Stomach (tissue), 9 donors: ENCODE measurements around the gene ELAVL1. TPM values are rescaled to one million over a fixed set of nuclear protein-coding genes. Genes with fewer than 3 reads are reported as not detected.
A peak's percentile ranks its signal among the peaks of the same experiment; 100 is the strongest.

Experiments used
- DNase-seq, 2 donors: peaks; one replicate each; pipeline versions ENCODE4 v3.0.0 to v3.0.0-alpha.2; 2013 to 2019
- H3K27ac ChIP-seq, 5 donors: fragments of 200-600 bp in 4 of 5; sonication (generic) in 4 of 5; one replicate each; pipeline ENCODE4 v1.5.1; 2013 to 2019; ENCODE audit warnings: mild to moderate bottlenecking in 1 of 5, moderate library complexity in 1 of 5
- H3K27me3 ChIP-seq, 3 donors: fragments of 200-600 bp; sonication (generic); one replicate each; pipeline ENCODE4 v1.5.1; 2017 to 2019; ENCODE audit warnings: mixed run types in 1 of 3
- H3K36me3 ChIP-seq, 4 donors: fragments of 200-600 bp; sonication (generic); 1 replicate in 3 of 4; 2 replicates in 1 of 4; pipeline ENCODE4 v1.5.1; 2016 to 2019
- H3K4me1 ChIP-seq, 4 donors: fragments of 200-600 bp; sonication (generic); one replicate each; pipeline ENCODE4 v1.5.1; 2016 to 2019
- H3K4me3 ChIP-seq, 4 donors: fragments of 200-600 bp; sonication (generic) in 3 of 4; one replicate each; pipeline ENCODE4 v1.5.1; 2016 to 2019; ENCODE audit warnings: mild to moderate bottlenecking in 1 of 4
- H3K9me3 ChIP-seq, 4 donors: fragments of 200-600 bp; sonication (generic); one replicate each; pipeline ENCODE4 v1.5.1; 2016 to 2019
- CTCF ChIP-seq, 7 experiments: fragments of 450-650 bp in 4 of 7; fragments of 200-600 bp in 3 of 7; sonication (generic) in 3 of 7; IDR thresholded peaks; one replicate each; pipeline ENCODE4 v1.5.1; 2016 to 2019; ENCODE audit warnings: antibody characterized with exemption in 7 of 7, control low read depth in 2 of 7, mild to moderate bottlenecking in 1 of 7
- EP300 ChIP-seq: sonication (generic); formaldehyde crosslinking; IDR thresholded peaks from one replicate; pipeline ENCODE4 v1.6.1; 2017; ENCODE audit warnings: antibody characterized with exemption
- POLR2A ChIP-seq, 4 donors: fragments of 450-650 bp; IDR thresholded peaks; one replicate each; pipeline ENCODE4 v1.6.1; 2016; ENCODE audit warnings: antibody characterized with exemption in 4 of 4, control low read depth in 2 of 4, mild to moderate bottlenecking in 1 of 4, moderate library complexity in 1 of 4
- POLR2AphosphoS5 ChIP-seq, 3 donors: sonication (generic); formaldehyde crosslinking; IDR thresholded peaks; one replicate each; pipeline ENCODE4 v1.6.1; 2016; ENCODE audit warnings: antibody characterized with exemption in 3 of 3
- WGBS, 5 donors: extraction: QIAGEN DNeasy Blood & Tissue Kit in 3 of 5; methylation state at CpG; one replicate each; pipeline versions ENCODE4 v1.1.5 to v1.1.7; 2013 to 2018; 5-methylcytosine and 5-hydroxymethylcytosine counted together
- intact Hi-C: fragments of 100-400 bp; cut with DNase I; formaldehyde crosslinking; loops from one replicate; pipeline ENCODE4 v1.15.1; 2023; ENCODE audit warnings: low total_unique reads
- polyA plus RNA-seq, 3 donors: library from polyadenylated mRNA; stranded (reverse); fragments of 200-250 nt; gene quantifications; one replicate each; pipeline ENCODE4 v1.2.3, GENCODE V29; 2013
- total RNA-seq, 5 donors: library from RNA; depleted of rRNA; stranded (reverse); fragments of >200 nt; gene quantifications; one replicate each; pipeline versions ENCODE4 v1.1.0 to v1.2.3, GENCODE V29; 2014 to 2016
- donor health status: healthy with polysubstance abuse.
- donor health status: Bipolar disorder and iron deficiency.
- donor health status: healthy.

ELAVL1 gene
- total and polyA plus RNA-seq, 8 donors, result 11.2 to 50.2 (median 19.3) TPM

- Histone ChIP-seq H3K36me3 (peaks cover 17 to 33% (median 27%) of the 10 kb centered on the region in 4 donors), H3K4me1 (peaks cover 11 to 66% (median 37%) of the 10 kb centered on the region in 4 donors), H3K27ac (no peak overlapping the region), H3K27me3 (no peaks in the 10 kb centered on the region), H3K4me3 (no peak overlapping the region), H3K9me3 (no peaks in the 10 kb centered on the region)
- DNase-seq, result no peak
- TF ChIP-seq POLR2A (IDR thresholded peaks at IDR 0.05) (no peak), POLR2AphosphoS5 (IDR thresholded peaks at IDR 0.05) (no peak), CTCF (IDR thresholded peaks at IDR 0.05) (no peak)
- intact Hi-C loops, result loop anchor here (5.0 kb wide), 1 partner anchor 48 kb away; no protein-coding TSS in a partner anchor
- WGBS, 5 donors, result 78 to 82% (median 81%) methylated on average over 9 of the region's 9 CpGs
Measured at GRCh38 chr19:7994928-7995809, 10.3 kb downstream of the ELAVL1 start.

GRCh38 chr19:7994114-7994513, 11.3 kb downstream of the ELAVL1 start:
- no peaks in the 10 kb centered on the region for H3K9me3 ChIP-seq
- no peak for DNase-seq
- intact Hi-C loops, result no loop called here
- WGBS, 5 donors, result 79 to 88% (median 83%) methylated on average over 6 of the region's 6 CpGs
- no peak overlapping the region for H3K27ac ChIP-seq
- H3K4me1 ChIP-seq, result peaks cover 11 to 59% (median 32%) of the 10 kb centered on the region in 4 donors
- H3K4me3 ChIP-seq, result no peak overlapping the region
- peaks cover 26 to 36% (median 29%) of the 10 kb centered on the region in 4 donors for H3K36me3 ChIP-seq
- H3K27me3 ChIP-seq, result no peaks in the 10 kb centered on the region
- no peak for TF ChIP-seq CTCF (IDR thresholded peaks at IDR 0.05)
- TF ChIP-seq EP300, result no peak

- WGBS, 5 donors, result 79 to 89% (median 85%) methylated on average over 11 of the region's 11 CpGs
- H3K4me1 ChIP-seq, result peaks cover 11 to 55% (median 35%) of the 10 kb centered on the region in 4 donors
- no peak overlapping the region for H3K27ac ChIP-seq
- TF ChIP-seq POLR2A (IDR thresholded peaks at IDR 0.05) (no peak), CTCF (IDR thresholded peaks at IDR 0.05) (no peak), EP300 (no peak), POLR2AphosphoS5 (IDR thresholded peaks at IDR 0.05) (no peak)
- DNase-seq, result no peak
- H3K27me3 ChIP-seq, result no peaks in the 10 kb centered on the region
- H3K4me3 ChIP-seq, result no peak overlapping the region
- no peaks in the 10 kb centered on the region for H3K9me3 ChIP-seq
- peaks cover 31 to 37% (median 34%) of the 10 kb centered on the region in 4 donors for H3K36me3 ChIP-seq
- intact Hi-C loops, result no loop called here
Measured at GRCh38 chr19:7993560-7993959, 11.9 kb downstream of the ELAVL1 start.

- H3K4me1 ChIP-seq, result peaks cover 15 to 52% (median 34%) of the 10 kb centered on the region in 4 donors
- H3K9me3 ChIP-seq, result no peaks in the 10 kb centered on the region
- TF ChIP-seq EP300 (no peak), POLR2AphosphoS5 (IDR thresholded peaks at IDR 0.05) (no peak), CTCF (IDR thresholded peaks at IDR 0.05) (no peak), POLR2A (IDR thresholded peaks at IDR 0.05) (no peak)
- no peaks in the 10 kb centered on the region for H3K27me3 ChIP-seq
- no peak overlapping the region for H3K4me3 ChIP-seq
- peaks cover 33 to 47% (median 44%) of the 10 kb centered on the region in 4 donors for H3K36me3 ChIP-seq
- 50 to 66% (median 63%) methylated on average over 10 of the region's 10 CpGs for WGBS, 5 donors
- peak; percentile 48 to 64 for DNase-seq
- H3K27ac ChIP-seq, result no peak overlapping the region
- intact Hi-C loops, result no loop called here
Measured at GRCh38 chr19:7992575-7992974, 12.9 kb downstream of the ELAVL1 start.
